HEK293T (cell line): ENCODE data around the gene HAGH.

Experiments used
- BHLHE40 ChIP-seq: fragments of 450-650 bp; IDR thresholded peaks from 2 replicates; pipeline ENCODE4 v1.6.1; 2016; ENCODE audit warnings: mild to moderate bottlenecking, moderate library complexity, borderline replicate concordance
- ELF4 ChIP-seq: fragments of 450-650 bp; IDR thresholded peaks from 2 replicates; pipeline ENCODE4 v1.6.1; 2017; ENCODE audit warnings: antibody characterized with exemption
- FOXA1 ChIP-seq: fragments of 450-650 bp; IDR thresholded peaks from 2 replicates; pipeline ENCODE4 v1.6.1; 2016; ENCODE audit warnings: mild to moderate bottlenecking
- FOXK2 ChIP-seq: fragments of 450-650 bp; IDR thresholded peaks from 2 replicates; pipeline ENCODE4 v1.6.1; 2016; ENCODE audit warnings: mild to moderate bottlenecking
- FOXM1 ChIP-seq: fragments of 450-650 bp; IDR thresholded peaks from 2 replicates; pipeline ENCODE4 v1.6.1; 2017; ENCODE audit warnings: mild to moderate bottlenecking, borderline replicate concordance
- HDGF ChIP-seq: fragments of 450-650 bp; IDR thresholded peaks from 2 replicates; pipeline ENCODE4 v1.6.1; 2017; ENCODE audit warnings: antibody characterized with exemption, borderline replicate concordance
- L3MBTL2 ChIP-seq: fragments of 450-650 bp; conservative IDR thresholded peaks from 2 replicates; pipeline ENCODE4 v1.6.1; 2016; ENCODE audit warnings: mild to moderate bottlenecking
- LEF1 ChIP-seq: fragments of 450-650 bp; IDR thresholded peaks from 2 replicates; pipeline ENCODE4 v1.6.1; 2017; ENCODE audit warnings: mild to moderate bottlenecking, borderline replicate concordance
- NFRKB ChIP-seq: fragments of 450-650 bp; IDR thresholded peaks from 2 replicates; pipeline ENCODE4 v1.6.1; 2016; ENCODE audit warnings: mild to moderate bottlenecking, moderate library complexity
- SP1 ChIP-seq: fragments of 450-650 bp; IDR thresholded peaks from 2 replicates; pipeline ENCODE4 v1.6.1; 2017
- SUZ12 ChIP-seq: fragments of 450-650 bp; IDR thresholded peaks from 2 replicates; pipeline ENCODE4 v1.6.1; 2016; ENCODE audit warnings: mild to moderate bottlenecking
- TARDBP ChIP-seq: fragments of 450-650 bp; IDR thresholded peaks from 2 replicates; pipeline ENCODE4 v1.6.1; 2016
- ZNF384 ChIP-seq: fragments of 450-650 bp; IDR thresholded peaks from 2 replicates; pipeline ENCODE4 v1.6.1; 2016
- TF ChIP-seq, protein P1 (sequence below): fragments of 450-650 bp; IDR thresholded peaks from 2 replicates; pipeline ENCODE4 v1.6.1; 2016

DNA sequence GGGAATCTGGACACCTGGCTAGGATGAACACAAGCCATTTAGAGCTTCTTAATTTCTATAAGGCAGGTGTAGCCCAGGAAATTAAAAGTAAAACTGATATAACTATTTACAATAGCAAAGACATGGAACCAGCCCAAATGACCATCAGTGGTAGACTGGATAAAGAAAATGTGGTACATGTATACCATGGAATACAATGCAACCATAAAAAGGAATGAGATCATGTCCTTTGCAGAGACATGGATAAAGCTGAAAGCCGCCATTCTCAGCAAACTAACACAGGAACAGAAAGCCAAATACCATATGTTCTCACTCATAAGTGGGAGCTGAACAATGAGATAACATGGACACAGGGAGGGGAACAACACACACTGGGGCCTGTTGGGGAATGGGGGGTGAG is 19.8 kb upstream of the HAGH start:
- no peak for TF ChIP-seq SUZ12
- TF ChIP-seq ZNF384, result no peak
- TF ChIP-seq FOXM1, result no peak
- no peak for TF ChIP-seq NFRKB
- no peak for TF ChIP-seq FOXA1
- no peak for TF ChIP-seq SP1
- TF ChIP-seq, protein P1, sequence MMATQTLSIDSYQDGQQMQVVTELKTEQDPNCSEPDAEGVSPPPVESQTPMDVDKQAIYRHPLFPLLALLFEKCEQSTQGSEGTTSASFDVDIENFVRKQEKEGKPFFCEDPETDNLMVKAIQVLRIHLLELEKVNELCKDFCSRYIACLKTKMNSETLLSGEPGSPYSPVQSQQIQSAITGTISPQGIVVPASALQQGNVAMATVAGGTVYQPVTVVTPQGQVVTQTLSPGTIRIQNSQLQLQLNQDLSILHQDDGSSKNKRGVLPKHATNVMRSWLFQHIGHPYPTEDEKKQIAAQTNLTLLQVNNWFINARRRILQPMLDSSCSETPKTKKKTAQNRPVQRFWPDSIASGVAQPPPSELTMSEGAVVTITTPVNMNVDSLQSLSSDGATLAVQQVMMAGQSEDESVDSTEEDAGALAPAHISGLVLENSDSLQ, result no peak
- TF ChIP-seq BHLHE40, result no peak
- no peak for TF ChIP-seq FOXK2
- TF ChIP-seq HDGF, result no peak
- no peak for TF ChIP-seq LEF1
- no peak for TF ChIP-seq ELF4
- no peak for TF ChIP-seq L3MBTL2
- TF ChIP-seq TARDBP, result no peak
